Fibroblast of lung (primary cell): ENCODE measurements around the gene TOPBP1.
"Not testable (repeated sequence)": the region's sequence is repeated elsewhere in the genome, so short reads cannot be mapped to it uniquely, and the experiment has no call there.

Source experiments
- CTCF ChIP-seq, 2 donors: IDR thresholded peaks in 1 of 2; conservative IDR thresholded peaks in 1 of 2; 1 replicate in 1 of 2; 2 replicates in 1 of 2; pipeline ENCODE4 v1.5.1; 2011 to 2012; ENCODE audit warnings: low read length in 2 of 2, control low read depth in 1 of 2, inconsistent platforms in 1 of 2, low read depth in 1 of 2, mild to moderate bottlenecking in 1 of 2
- EZH2 ChIP-seq: IDR thresholded peaks from 2 replicates; pipeline ENCODE4 v1.5.1; 2012; ENCODE audit warnings: low read length, control low read depth, mild to moderate bottlenecking; ENCODE audit errors: missing control alignments

DNA sequence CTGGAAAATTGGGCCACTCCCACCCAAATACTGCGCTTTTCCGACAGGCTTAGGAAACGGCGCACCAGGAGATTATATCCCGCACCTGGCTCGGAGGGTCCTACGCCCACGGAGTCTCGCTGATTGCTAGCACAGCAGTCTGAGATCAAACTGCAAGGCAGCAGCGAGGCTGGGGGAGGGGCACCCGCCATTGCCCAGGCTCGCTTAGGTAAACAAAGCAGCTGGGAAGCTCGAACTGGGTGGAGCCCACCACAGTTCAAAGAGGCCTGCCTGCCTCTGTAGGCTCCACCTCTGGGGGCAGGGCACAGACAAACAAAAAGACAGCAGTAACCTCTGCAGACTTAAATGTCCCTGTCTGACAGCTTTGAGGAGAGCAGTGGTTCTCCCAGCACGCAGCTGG, 110.2 kb downstream of the TOPBP1 start:
- not testable (repeated sequence) for TF ChIP-seq CTCF (conservative IDR thresholded peaks at IDR 0.05 in 1 of 2, IDR thresholded peaks at IDR 0.05 in 1 of 2; ENCODE audit: low read depth in 1 of 2, low read length in 2 of 2); EZH2
